Tibial artery (tissue), 4 donors: ENCODE measurements around the gene ATF4.

Experiments used
- DNase-seq, 2 donors: peaks; one replicate each; pipeline ENCODE4 v3.0.0-alpha.2; 2019
- H3K27ac ChIP-seq, 2 donors: fragments of 200-600 bp; sonication (generic) in 1 of 2; 1 replicate in 1 of 2; 2 replicates in 1 of 2; pipeline ENCODE4 v1.5.1; 2018 to 2019; ENCODE audit warnings: mild to moderate bottlenecking in 1 of 2
- H3K27me3 ChIP-seq, 2 donors: fragments of 200-600 bp; sonication (generic) in 1 of 2; one replicate each; pipeline versions ENCODE4 v1.5.1 to v1.6.0; 2016 to 2019
- H3K36me3 ChIP-seq, 3 donors: fragments of 200-600 bp; sonication (generic) in 2 of 3; one replicate each; pipeline ENCODE4 v1.5.1; 2016 to 2019; ENCODE audit warnings: mild to moderate bottlenecking in 2 of 3
- H3K4me1 ChIP-seq, 4 donors: fragments of 200-600 bp; sonication (generic) in 2 of 4; 1 replicate in 3 of 4; 2 replicates in 1 of 4; pipeline ENCODE4 v1.5.1; 2016 to 2019
- H3K4me3 ChIP-seq, 2 donors: fragments of 200-600 bp; sonication (generic) in 1 of 2; 1 replicate in 1 of 2; 2 replicates in 1 of 2; pipeline ENCODE4 v1.5.1; 2018 to 2019; ENCODE audit warnings: mild to moderate bottlenecking in 2 of 2
- H3K9me3 ChIP-seq, 3 donors: fragments of 200-600 bp; sonication (generic) in 1 of 3; one replicate each; pipeline ENCODE4 v1.5.1; 2016 to 2019
- CTCF ChIP-seq, 2 experiments: fragments of 200-600 bp in 1 of 2; fragments of 450-650 bp in 1 of 2; IDR thresholded peaks; one replicate each; pipeline ENCODE4 v1.5.1; 2017 to 2019; ENCODE audit warnings: antibody characterized with exemption in 2 of 2, mild to moderate bottlenecking in 1 of 2, moderate library complexity in 1 of 2
- intact Hi-C: fragments of 100-400 bp; cut with DNase I; formaldehyde crosslinking; loops from one replicate; pipeline ENCODE4 v1.15.0; 2023; ENCODE audit warnings: low total_unique reads

The ATF4 gene

GRCh38 chr22:39528080-39528661, 7.8 kb downstream of the ATF4 start:
- H3K9me3 ChIP-seq = no peaks in the 10 kb centered on the region
- H3K27me3 ChIP-seq = no peaks in the 10 kb centered on the region
- peak overlapping the region in 1 of 2 donors; percentile 19 for H3K4me3 ChIP-seq
- intact Hi-C loops = loop anchor here (5.0 to 10.0 kb wide), 3 partner anchors 36 to 211 kb away; partner anchors contain the start of gene RPL3
- H3K27ac ChIP-seq = peak overlapping the region; percentile 46 to 47
- no peak for DNase-seq
- H3K36me3 ChIP-seq = peaks cover 14 to 74% (median 24%) of the 10 kb centered on the region in 3 donors
- no peak for TF ChIP-seq CTCF (IDR thresholded peaks at IDR 0.05)
- peaks cover 9 to 81% (median 66%) of the 10 kb centered on the region in 4 donors for H3K4me1 ChIP-seq

GRCh38 chr22:39528681-39529486, 8.5 kb downstream of the ATF4 start:
- TF ChIP-seq CTCF (IDR thresholded peaks at IDR 0.05) = peak; percentile 96 to 98
- peak; percentile 89 to 94 for DNase-seq
- Histone ChIP-seq H3K9me3 (no peaks in the 10 kb centered on the region), H3K4me3 (peak overlapping the region in 1 of 2 donors; percentile 19), H3K27me3 (no peaks in the 10 kb centered on the region), H3K27ac (peak overlapping the region; percentile 47 to 51), H3K36me3 (peaks cover 14 to 67% (median 17%) of the 10 kb centered on the region in 3 donors), H3K4me1 (peaks cover 9 to 75% (median 60%) of the 10 kb centered on the region in 4 donors)
- intact Hi-C loops = loop anchor here (5.0 to 10.0 kb wide), 3 partner anchors 37 to 212 kb away; partner anchors contain the start of gene RPL3

- no peaks in the 10 kb centered on the region for H3K27me3 ChIP-seq
- no peak for DNase-seq
- intact Hi-C loops = loop anchor here (5.0 to 10.0 kb wide), 3 partner anchors 37 to 212 kb away; partner anchors contain the start of gene RPL3
- H3K4me3 ChIP-seq = peak overlapping the region in 1 of 2 donors; percentile 19
- H3K36me3 ChIP-seq = peaks cover 8 to 61% (median 11%) of the 10 kb centered on the region in 3 donors
- TF ChIP-seq CTCF (IDR thresholded peaks at IDR 0.05) = no peak
- H3K4me1 ChIP-seq = peaks cover 9 to 71% (median 56%) of the 10 kb centered on the region in 4 donors
- no peaks in the 10 kb centered on the region for H3K9me3 ChIP-seq
- peak overlapping the region; percentile 47 to 51 for H3K27ac ChIP-seq
Observed at GRCh38 chr22:39529487-39529851, 9.1 kb downstream of the ATF4 start.

GRCh38 chr22:39530116-39530515, 9.8 kb downstream of the ATF4 start:
- H3K4me3 ChIP-seq = no peak overlapping the region
- no peaks in the 10 kb centered on the region for H3K27me3 ChIP-seq
- TF ChIP-seq CTCF (IDR thresholded peaks at IDR 0.05) = no peak
- DNase-seq = no peak
- peaks cover 9 to 71% (median 54%) of the 10 kb centered on the region in 4 donors for H3K4me1 ChIP-seq
- intact Hi-C loops = loop anchor here (10.0 kb wide), 1 partner anchor 815 kb away; the partner anchor contains the start of gene ADSL
- H3K27ac ChIP-seq = peak overlapping the region; percentile 47 to 51
- peaks cover 2 to 55% (median 4%) of the 10 kb centered on the region in 3 donors for H3K36me3 ChIP-seq
- no peaks in the 10 kb centered on the region for H3K9me3 ChIP-seq

GRCh38 chr22:39530692-39531331, 10.4 kb downstream of the ATF4 start:
- Histone ChIP-seq H3K36me3 (peaks cover 0 to 48% (median 0%) of the 10 kb centered on the region in 3 donors), H3K27me3 (no peaks in the 10 kb centered on the region), H3K4me1 (peaks cover 9 to 67% (median 52%) of the 10 kb centered on the region in 4 donors), H3K4me3 (no peak overlapping the region), H3K9me3 (no peaks in the 10 kb centered on the region), H3K27ac (no peak overlapping the region)
- intact Hi-C loops = loop anchor here (10.0 kb wide), 1 partner anchor 814 kb away; the partner anchor contains the start of gene ADSL
- peak in 1 of 2 experiments; percentile 3 for TF ChIP-seq CTCF (IDR thresholded peaks at IDR 0.05)
- no peak for DNase-seq
